ENCODE data around the gene KRT81. TPM values are rescaled to one million over a fixed set of nuclear protein-coding genes. Genes with fewer than 3 reads are reported as not detected.

The KRT81 gene
- total and polyA plus RNA-seq, 8 donors, result 0.22 to 0.76 (median 0.52) TPM; not detected in 4

GRCh38 chr12:52267699-52268098 is 23.6 kb downstream of the KRT81 start:
- no peak for FAIRE-seq
- H3K9me3 ChIP-seq, result no peaks in the 10 kb centered on the region
- H3K4me1 ChIP-seq, result peaks cover 0 to 8% (median 0%) of the 10 kb centered on the region in 3 donors
- no peak overlapping the region for H3K4me3 ChIP-seq
- no peaks in the 10 kb centered on the region for H3K36me3 ChIP-seq
- DNase-seq, result no peak
- H3K27me3 ChIP-seq, result no peaks in the 10 kb centered on the region
- intact Hi-C loops (cut with DNase I), result no loop called here
- H3K27ac ChIP-seq, result no peak overlapping the region
- TF ChIP-seq CTCF (IDR thresholded peaks at IDR 0.05), result no peak
- 87 to 93% methylated on average over 3 of the region's 3 CpGs for WGBS, 2 donors
- no peak for ATAC-seq

GRCh38 chr12:52267266-52267665 is 24.1 kb downstream of the KRT81 start:
- no peak for ATAC-seq
- TF ChIP-seq CTCF (IDR thresholded peaks at IDR 0.05), result no peak
- H3K27ac ChIP-seq, result no peak overlapping the region
- peaks cover 0 to 8% (median 0%) of the 10 kb centered on the region in 3 donors for H3K4me1 ChIP-seq
- 96 to 97% methylated on average over 3 of the region's 3 CpGs for WGBS, 2 donors
- no peak overlapping the region for H3K4me3 ChIP-seq
- H3K36me3 ChIP-seq, result no peaks in the 10 kb centered on the region
- no peaks in the 10 kb centered on the region for H3K27me3 ChIP-seq
- H3K9me3 ChIP-seq, result no peaks in the 10 kb centered on the region
- intact Hi-C loops (cut with DNase I), result no loop called here
- no peak for FAIRE-seq
- peak in 1 of 6 donors; percentile 4 for DNase-seq

- DNase-seq (peak in 5 of 6 donors; percentile 45 to 84 (median 81)), ATAC-seq (peak; percentile 51 to 78 (median 72)), FAIRE-seq (no peak)
- no peak overlapping the region for H3K27ac ChIP-seq
- no peak for TF ChIP-seq CTCF (IDR thresholded peaks at IDR 0.05)
- intact Hi-C loops (cut with DNase I), result no loop called here
- H3K36me3 ChIP-seq, result no peaks in the 10 kb centered on the region
- no peaks in the 10 kb centered on the region for H3K9me3 ChIP-seq
- WGBS, 2 donors, result 38% methylated on average over 2 of the region's 2 CpGs
- H3K4me1 ChIP-seq, result peaks cover 0 to 8% (median 0%) of the 10 kb centered on the region in 3 donors
- H3K27me3 ChIP-seq, result no peaks in the 10 kb centered on the region
- H3K4me3 ChIP-seq, result no peak overlapping the region
These were observed 24.8 kb downstream of the KRT81 start for GRCh38 chr12:52266514-52266913.

GRCh38 chr12:52264435-52264825 is 26.9 kb downstream of the KRT81 start:
- H3K27ac ChIP-seq, result no peak overlapping the region
- TF ChIP-seq CTCF (IDR thresholded peaks at IDR 0.05), result no peak
- no peaks in the 10 kb centered on the region for H3K27me3 ChIP-seq
- no peak for FAIRE-seq
- peaks cover 0 to 13% (median 0%) of the 10 kb centered on the region in 3 donors for H3K4me1 ChIP-seq
- DNase-seq, result no peak
- intact Hi-C loops (cut with DNase I), result no loop called here
- no peaks in the 10 kb centered on the region for H3K36me3 ChIP-seq
- H3K9me3 ChIP-seq, result no peaks in the 10 kb centered on the region
- no peak for ATAC-seq
- WGBS, 2 donors, result 85 to 91% methylated on average over 2 of the region's 2 CpGs
- no peak overlapping the region for H3K4me3 ChIP-seq

GRCh38 chr12:52263761-52264434 is 27.4 kb downstream of the KRT81 start:
- Histone ChIP-seq H3K4me1 (peaks cover 0 to 13% (median 0%) of the 10 kb centered on the region in 3 donors), H3K27me3 (no peaks in the 10 kb centered on the region), H3K4me3 (no peak overlapping the region), H3K27ac (no peak overlapping the region), H3K9me3 (no peaks in the 10 kb centered on the region), H3K36me3 (no peaks in the 10 kb centered on the region)
- ATAC-seq (no peak), FAIRE-seq (no peak), DNase-seq (no peak)
- WGBS, 2 donors, result 89 to 93% methylated on average over 7 of the region's 7 CpGs
- TF ChIP-seq CTCF (IDR thresholded peaks at IDR 0.05), result no peak
- intact Hi-C loops (cut with DNase I), result no loop called here
